Measurements from ENCODE around the gene SERPINB11. TPM values are rescaled to one million over a fixed set of nuclear protein-coding genes. Genes with fewer than 3 reads are reported as not detected.
"Not testable (repeated sequence)": the region's sequence is repeated elsewhere in the genome, so short reads cannot be mapped to it uniquely, and the experiment has no call there.

Gene SERPINB11
- total RNA-seq, 1 donor from 2014 or later, result not detected

- no peak for DNase-seq (ENCODE audit: low read depth, low spot score)
Observed at GRCh38 chr18:63725682-63726480, 23.1 kb downstream of the SERPINB11 start.

- no peak for DNase-seq (ENCODE audit: low read depth, low spot score)
Observed at GRCh38 chr18:63730773-63731172, 28.0 kb downstream of the SERPINB11 start.

GRCh38 chr18:63731215-63731614, 28.5 kb downstream of the SERPINB11 start:
- no peak for DNase-seq (ENCODE audit: low read depth, low spot score)

- DNase-seq (ENCODE audit: low read depth, low spot score), result no peak
Observed at GRCh38 chr18:63736876-63737275, 34.1 kb downstream of the SERPINB11 start.

GRCh38 chr18:63741769-63742168, 39.0 kb downstream of the SERPINB11 start:
- no peak for DNase-seq (ENCODE audit: low read depth, low spot score)

GRCh38 chr18:63747006-63747405, 44.2 kb downstream of the SERPINB11 start:
- no peak for DNase-seq (ENCODE audit: low read depth, low spot score)

- no peak for DNase-seq (ENCODE audit: low read depth, low spot score)
Observed at GRCh38 chr18:63749489-63749888, 46.7 kb downstream of the SERPINB11 start.

GRCh38 chr18:63752636-63753035, 49.9 kb downstream of the SERPINB11 start:
- no peak for DNase-seq (ENCODE audit: low read depth, low spot score)

- no peak for DNase-seq (ENCODE audit: low read depth, low spot score)
Observed at GRCh38 chr18:63753676-63754075, 50.9 kb downstream of the SERPINB11 start.

- no peak for DNase-seq (ENCODE audit: low read depth, low spot score)
Observed at GRCh38 chr18:63757541-63757940, 54.8 kb downstream of the SERPINB11 start.

- no peak for DNase-seq (ENCODE audit: low read depth, low spot score)
Observed at GRCh38 chr18:63758615-63759240, 56.0 kb downstream of the SERPINB11 start.

GRCh38 chr18:63759786-63760185, 57.0 kb downstream of the SERPINB11 start:
- DNase-seq (ENCODE audit: low read depth, low spot score), result not testable (repeated sequence)

GRCh38 chr18:63762518-63762917, 59.8 kb downstream of the SERPINB11 start:
- DNase-seq (ENCODE audit: low read depth, low spot score), result no peak

GRCh38 chr18:63763831-63764600, 61.3 kb downstream of the SERPINB11 start:
- no peak for DNase-seq (ENCODE audit: low read depth, low spot score)

GRCh38 chr18:63765837-63766236, 63.1 kb downstream of the SERPINB11 start:
- DNase-seq (ENCODE audit: low read depth, low spot score), result no peak

Other genes with a start within 250 kb of the SERPINB11 start
- gene SERPINB5, start 226.0 kb upstream of the SERPINB11 start, total RNA-seq, result 0.07 and 0.14 TPM in 2 replicates
- not detected in 2 replicates for gene SERPINB12, start 160.6 kb upstream of the SERPINB11 start, total RNA-seq
- not detected in 2 replicates for gene SERPINB13, start 115.6 kb upstream of the SERPINB11 start, total RNA-seq
- not detected in 2 replicates for gene SERPINB4, start 58.7 kb upstream of the SERPINB11 start, total RNA-seq
- gene SERPINB3, start 41.1 kb upstream of the SERPINB11 start, total RNA-seq, result not detected in 2 replicates
- not detected in 2 replicates for gene SERPINB7, start 72.5 kb downstream of the SERPINB11 start, total RNA-seq
- gene SERPINB2, start 184.7 kb downstream of the SERPINB11 start, total RNA-seq, result 0.71 and 1.1 TPM in 2 replicates
- gene SERPINB10, start 205.0 kb downstream of the SERPINB11 start, total RNA-seq, result not detected in 2 replicates
- 0.07 TPM in 1 of 2 replicates, not detected in the other for gene HMSD, start 246.3 kb downstream of the SERPINB11 start, total RNA-seq